Caco-2 (cell line): ENCODE measurements around the gene CD3D. TPM values are rescaled to one million over a fixed set of nuclear protein-coding genes. Genes with fewer than 3 reads are reported as not detected.

Experiments used
- BruUV-seq: library from RNA; stranded (reverse); fragments of 400-500 nt; replicated peaks from 2 replicates; lab custom pipeline; 2021; lab: Mats Ljungman, UMichigan
- CTCF ChIA-PET: fragments of 300-600 bp; sonication (Branson Sonifier 250); formaldehyde crosslinking; loops from one replicate; lab custom pipeline; 2022; ENCODE audit warnings: antibody characterized with exemption; lab: Charles Lee
- POLR2A ChIA-PET: fragments of 300-600 bp; sonication (Branson Sonifier 250); formaldehyde crosslinking; loops from one replicate; lab custom pipeline; 2022; ENCODE audit warnings: antibody characterized with exemption; lab: Charles Lee
- DNase-seq, 2 experiments: peaks; one replicate each; pipeline versions ENCODE4 v3.0.0 to v3.0.0-alpha.2; 2020 to 2022
- H3K27me3 ChIP-seq: replicated peaks from 2 replicates; pipeline ENCODE4 v1.6.0; 2011; ENCODE audit warnings: low read length; ENCODE audit not compliant: control insufficient read depth, insufficient read depth
- H3K36me3 ChIP-seq: 2 replicates; pipeline ENCODE4 v1.5.1; 2011; ENCODE audit warnings: low read length; ENCODE audit not compliant: control insufficient read depth, insufficient read depth
- H3K4me1 ChIP-seq: fragments of 250-450 bp; sonication (Bioruptor Pico); 2 replicates; pipeline ENCODE4 v1.5.1; 2020; ENCODE audit warnings: mild to moderate bottlenecking
- H3K4me3 ChIP-seq: 2 replicates; pipeline ENCODE4 v1.5.1; 2011; ENCODE audit warnings: low read depth, mild to moderate bottlenecking, control low read depth, low read length
- H3K9me3 ChIP-seq: fragments of 250-450 bp; sonication (Bioruptor Pico); 2 replicates; pipeline ENCODE4 v1.5.1; 2020; ENCODE audit warnings: mild to moderate bottlenecking, moderate library complexity
- H3K27ac Mint-ChIP-seq: one replicate; pipeline ENCODE4 v1.8.0; 2022; ENCODE audit warnings: mixed read lengths; ENCODE audit not compliant: unreplicated experiment
- H3K27me3 Mint-ChIP-seq: one replicate; pipeline ENCODE4 v1.8.0; 2022; ENCODE audit warnings: mixed read lengths; ENCODE audit not compliant: insufficient read depth, unreplicated experiment
- H3K36me3 Mint-ChIP-seq: one replicate; pipeline ENCODE4 v1.8.0; 2022; ENCODE audit warnings: mild to moderate bottlenecking, mixed read lengths; ENCODE audit not compliant: insufficient read depth, unreplicated experiment
- H3K4me1 Mint-ChIP-seq: one replicate; pipeline ENCODE4 v1.8.0; 2022; ENCODE audit warnings: low read depth, mixed read lengths; ENCODE audit not compliant: unreplicated experiment
- H3K4me3 Mint-ChIP-seq: one replicate; pipeline ENCODE4 v1.8.0; 2022; ENCODE audit warnings: mild to moderate bottlenecking, moderate library complexity, mixed read lengths; ENCODE audit not compliant: unreplicated experiment
- H3K9me3 Mint-ChIP-seq: one replicate; pipeline ENCODE4 v1.8.0; 2022; ENCODE audit warnings: mixed read lengths; ENCODE audit not compliant: unreplicated experiment
- intact Hi-C: fragments of 100-400 bp; cut with micrococcal nuclease; formaldehyde crosslinking; loops from one replicate; pipeline ENCODE4 v1.10.0; 2022; ENCODE audit not compliant: unreplicated experiment
- total RNA-seq: library from RNA; stranded (reverse); gene quantifications from 2 replicates; pipeline ENCODE4 v1.2.3, GENCODE V29; 2022
- TF ChIP-seq, protein P1 (sequence below), 2 experiments: fragments of 200-600 bp in 1 of 2; IDR thresholded peaks; 1 replicate in 1 of 2; 2 replicates in 1 of 2; pipeline versions ENCODE4 v1.5.1 to v1.8.0; 2011 to 2022; ENCODE audit warnings: antibody characterized with exemption in 1 of 2, control low read depth in 1 of 2, inconsistent platforms in 1 of 2, low read depth in 1 of 2, low read length in 1 of 2, mild to moderate bottlenecking in 1 of 2, moderate library complexity in 1 of 2; ENCODE audit not compliant: insufficient read depth in 1 of 2, severe bottlenecking in 1 of 2, unreplicated experiment in 1 of 2

Gene CD3D
- total RNA-seq, 1 experiment from 2014 or later, result not detected

DNA sequence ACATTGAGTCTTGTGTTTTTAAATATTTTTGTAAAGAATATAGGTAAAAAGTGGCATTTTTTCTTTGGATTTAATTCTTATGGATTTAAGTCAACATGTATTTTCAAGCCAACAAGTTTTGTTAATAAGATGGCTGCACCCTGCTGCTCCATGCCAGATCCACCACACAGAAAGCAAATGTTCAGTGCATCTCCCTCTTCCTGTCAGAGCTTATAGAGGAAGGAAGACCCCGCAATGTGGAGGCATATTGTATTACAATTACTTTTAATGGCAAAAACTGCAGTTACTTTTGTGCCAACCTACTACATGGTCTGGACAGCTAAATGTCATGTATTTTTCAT lies 38.3 kb downstream of the CD3D start:
- Mint-ChIP-seq H3K9me3 (peaks cover 9% of the 10 kb centered on the region), H3K27me3 (no peaks in the 10 kb centered on the region), H3K27ac (no peak overlapping the region), H3K36me3 (no peaks in the 10 kb centered on the region), H3K4me1 (no peaks in the 10 kb centered on the region), H3K4me3 (no peak overlapping the region)
- Histone ChIP-seq H3K4me1 (no peaks in the 10 kb centered on the region), H3K9me3 (no peaks in the 10 kb centered on the region), H3K36me3 (no peaks in the 10 kb centered on the region), H3K4me3 (no peak overlapping the region), H3K27me3 (no peaks in the 10 kb centered on the region)
- TF ChIP-seq, protein P1, sequence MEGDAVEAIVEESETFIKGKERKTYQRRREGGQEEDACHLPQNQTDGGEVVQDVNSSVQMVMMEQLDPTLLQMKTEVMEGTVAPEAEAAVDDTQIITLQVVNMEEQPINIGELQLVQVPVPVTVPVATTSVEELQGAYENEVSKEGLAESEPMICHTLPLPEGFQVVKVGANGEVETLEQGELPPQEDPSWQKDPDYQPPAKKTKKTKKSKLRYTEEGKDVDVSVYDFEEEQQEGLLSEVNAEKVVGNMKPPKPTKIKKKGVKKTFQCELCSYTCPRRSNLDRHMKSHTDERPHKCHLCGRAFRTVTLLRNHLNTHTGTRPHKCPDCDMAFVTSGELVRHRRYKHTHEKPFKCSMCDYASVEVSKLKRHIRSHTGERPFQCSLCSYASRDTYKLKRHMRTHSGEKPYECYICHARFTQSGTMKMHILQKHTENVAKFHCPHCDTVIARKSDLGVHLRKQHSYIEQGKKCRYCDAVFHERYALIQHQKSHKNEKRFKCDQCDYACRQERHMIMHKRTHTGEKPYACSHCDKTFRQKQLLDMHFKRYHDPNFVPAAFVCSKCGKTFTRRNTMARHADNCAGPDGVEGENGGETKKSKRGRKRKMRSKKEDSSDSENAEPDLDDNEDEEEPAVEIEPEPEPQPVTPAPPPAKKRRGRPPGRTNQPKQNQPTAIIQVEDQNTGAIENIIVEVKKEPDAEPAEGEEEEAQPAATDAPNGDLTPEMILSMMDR (IDR thresholded peaks at IDR 0.05; ENCODE audit: insufficient read depth in 1 of 2, low read depth in 1 of 2, low read length in 1 of 2, severe bottlenecking in 1 of 2, unreplicated experiment in 1 of 2), result no peak
- intact Hi-C loops, result no loop called here
- CTCF ChIA-PET, result interaction anchor here (0.9 kb wide), 1 partner anchor 106 kb away, joined by 3 read pairs; no protein-coding TSS in a partner anchor
- POLR2A ChIA-PET, result no interaction called here
- DNase-seq, result no peak
- no TSS peak for BruUV-seq

DNA sequence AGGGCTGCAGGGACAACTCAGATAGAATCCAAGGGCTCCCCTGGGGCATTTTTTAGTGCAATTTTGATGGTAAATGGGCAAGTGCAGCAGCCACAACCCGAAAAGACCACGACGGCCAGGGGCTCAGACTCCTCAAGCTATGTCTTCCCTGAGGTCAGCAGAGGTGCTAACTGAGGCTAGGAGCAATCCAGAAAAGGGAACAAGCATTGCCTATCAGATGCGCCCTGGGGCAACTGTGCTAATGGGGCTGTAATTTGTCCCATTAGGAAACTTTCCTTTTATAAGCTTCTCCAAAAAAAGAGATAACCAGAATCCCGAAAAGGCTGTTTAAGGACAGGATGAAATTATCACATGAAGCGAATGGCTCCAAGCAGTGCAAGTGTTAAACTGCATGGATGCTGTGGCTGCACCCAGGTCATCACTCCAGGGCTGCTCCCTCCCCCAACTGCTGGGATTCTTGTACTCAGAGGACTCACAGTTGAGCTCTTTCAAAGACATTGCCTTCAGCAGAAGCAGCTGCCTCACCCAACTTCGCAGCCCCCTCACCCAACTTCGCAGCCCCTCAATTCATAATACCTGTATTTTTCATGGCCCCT lies 40.8 kb downstream of the CD3D start:
- ChIA-PET CTCF (interaction anchor here (0.6 to 1.3 kb wide), 4 partner anchors 10 to 75 kb away, joined by 3 to 5 read pairs (median 4); no protein-coding TSS in a partner anchor), POLR2A (no interaction called here)
- Mint-ChIP-seq H3K27ac (no peak overlapping the region), H3K4me1 (no peaks in the 10 kb centered on the region), H3K36me3 (no peaks in the 10 kb centered on the region), H3K27me3 (no peaks in the 10 kb centered on the region), H3K4me3 (no peak overlapping the region), H3K9me3 (peaks cover 9% of the 10 kb centered on the region)
- Histone ChIP-seq H3K36me3 (no peaks in the 10 kb centered on the region), H3K4me1 (no peaks in the 10 kb centered on the region), H3K4me3 (no peak overlapping the region), H3K9me3 (no peaks in the 10 kb centered on the region), H3K27me3 (no peaks in the 10 kb centered on the region)
- BruUV-seq, result no TSS peak
- intact Hi-C loops, result no loop called here
- TF ChIP-seq, protein P1 (IDR thresholded peaks at IDR 0.05; ENCODE audit: insufficient read depth in 1 of 2, low read depth in 1 of 2, low read length in 1 of 2, severe bottlenecking in 1 of 2, unreplicated experiment in 1 of 2), result no peak
- DNase-seq, result no peak

DNA sequence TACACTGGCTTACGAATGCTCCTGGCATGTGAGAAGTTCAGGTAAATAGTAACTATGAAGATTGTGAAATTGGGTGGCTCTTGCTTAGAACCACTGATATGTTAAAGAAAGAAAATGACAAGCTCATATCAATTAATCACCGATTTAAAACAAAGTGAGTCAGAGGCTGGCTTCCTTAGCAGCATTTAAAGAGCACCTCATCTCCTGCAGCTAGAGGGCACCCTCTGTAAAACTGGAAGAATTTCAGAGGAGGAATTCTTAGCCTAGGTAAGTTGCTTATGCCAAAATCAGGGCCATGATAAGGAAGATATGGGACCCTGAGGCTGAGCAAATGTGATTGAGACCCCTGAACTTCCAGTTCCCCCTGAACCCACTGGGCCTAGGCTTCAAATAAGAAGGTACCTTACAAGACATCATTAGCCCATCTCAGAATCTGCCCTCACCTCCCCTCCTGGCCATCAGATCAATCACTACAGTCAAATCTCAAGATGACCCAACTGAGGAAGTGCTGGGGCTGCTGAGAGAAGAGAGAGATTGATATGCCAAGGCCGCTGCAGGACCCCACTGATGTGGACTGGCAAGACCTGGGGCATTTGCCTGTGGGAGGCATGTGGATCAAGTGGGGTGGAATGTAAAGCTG lies 46.6 kb downstream of the CD3D start:
- intact Hi-C loops, result loop anchor here (1.0 to 2.0 kb wide), 3 partner anchors 19 to 193 kb away; no protein-coding TSS in a partner anchor
- ChIA-PET CTCF (interaction anchor here (0.6 to 1.9 kb wide), 29 partner anchors 13 to 826 kb away, joined by 3 to 24 read pairs (median 3); partner anchors contain the start of genes HINFP, MPZL2 and MPZL3), POLR2A (interaction anchor here (0.7 to 0.9 kb wide), 2 partner anchors 32 to 44 kb away, joined by 3 to 4 read pairs; partner anchors contain the start of genes MPZL2 and MPZL3)
- peaks cover 18% of the 10 kb centered on the region for H3K4me1 Mint-ChIP-seq
- no peak overlapping the region for H3K4me3 Mint-ChIP-seq
- peaks cover 9% of the 10 kb centered on the region for H3K9me3 Mint-ChIP-seq
- H3K9me3 ChIP-seq, result no peaks in the 10 kb centered on the region
- H3K27me3 ChIP-seq, result no peaks in the 10 kb centered on the region
- no peaks in the 10 kb centered on the region for H3K36me3 ChIP-seq
- BruUV-seq, result no TSS peak
- H3K27me3 Mint-ChIP-seq, result no peaks in the 10 kb centered on the region
- H3K4me1 ChIP-seq, result peaks cover 9% of the 10 kb centered on the region
- H3K27ac Mint-ChIP-seq, result peak overlapping the region; percentile 14
- H3K36me3 Mint-ChIP-seq, result no peaks in the 10 kb centered on the region
- H3K4me3 ChIP-seq, result no peak overlapping the region
- peak; percentile 63 to 69 for DNase-seq
- TF ChIP-seq, protein P1 (IDR thresholded peaks at IDR 0.05; ENCODE audit: insufficient read depth in 1 of 2, low read depth in 1 of 2, low read length in 1 of 2, severe bottlenecking in 1 of 2, unreplicated experiment in 1 of 2), result peak; percentile 73 to 86
